B cell (primary cell): ENCODE results near the gene PSTPIP1. TPM values are rescaled to one million over a fixed set of nuclear protein-coding genes. Genes with fewer than 3 reads are reported as not detected.
A peak's percentile ranks its signal among the peaks of the same experiment; 100 is the strongest.

Experiments used
- ATAC-seq: fragments of 200-7000 bp; cut with Tn5 transposase; one replicate; pipeline ENCODE4 v1.10.0; 2021; ENCODE audit warnings: low read depth, mild to moderate bottlenecking, moderate number of reproducible peaks, moderate library complexity
- CTCF ChIA-PET: fragments of 350-600 bp; sonication (Branson Sonifier 250); formaldehyde crosslinking; loops from one replicate; lab custom pipeline; 2021; ENCODE audit warnings: antibody characterized with exemption, inconsistent platforms; lab: Charles Lee
- POLR2A ChIA-PET: fragments of 350-600 bp; sonication (Branson Sonifier 250); formaldehyde crosslinking; loops from one replicate; lab custom pipeline; 2021; ENCODE audit warnings: antibody characterized with exemption; lab: Charles Lee
- DNase-seq: peaks from one replicate; pipeline ENCODE4 v3.0.0; 2013
- H2AFZ ChIP-seq: 2 replicates; pipeline ENCODE4 v1.6.1; 2012; ENCODE audit warnings: mild to moderate bottlenecking, low read depth, low read length; ENCODE audit not compliant: insufficient read depth, poor library complexity, severe bottlenecking
- H3K27ac ChIP-seq, 2 donors: 1 replicate in 1 of 2; 2 replicates in 1 of 2; pipeline ENCODE4 v1.5.1; 2012 to 2013; ENCODE audit warnings: low read length in 2 of 2, mild to moderate bottlenecking in 2 of 2, moderate library complexity in 1 of 2
- H3K27me3 ChIP-seq, 4 experiments: fragments of 200-600 bp in 1 of 4; sonication (generic) in 1 of 4; replicated peaks in 1 of 4; 1 replicate in 2 of 4; 2 replicates in 2 of 4; pipeline versions ENCODE4 v1.6.1 to v1.7.0; 2013 to 2016; ENCODE audit warnings: low read length in 3 of 4, mild to moderate bottlenecking in 2 of 4, mixed read lengths in 1 of 4, moderate library complexity in 1 of 4; ENCODE audit not compliant: insufficient read depth in 4 of 4, control insufficient read depth in 3 of 4; ENCODE audit errors: control extremely low read depth in 1 of 4
- H3K36me3 ChIP-seq, 2 experiments: replicated peaks in 1 of 2; 1 replicate in 1 of 2; 2 replicates in 1 of 2; pipeline versions ENCODE4 v1.6.1 to v1.7.1; 2013; ENCODE audit warnings: low read length in 1 of 2; ENCODE audit not compliant: insufficient read depth in 2 of 2, control insufficient read depth in 1 of 2; ENCODE audit errors: control extremely low read depth in 1 of 2, extremely low read depth in 1 of 2
- H3K4me1 ChIP-seq, 2 donors: fragments of 200-600 bp in 1 of 2; sonication (generic) in 1 of 2; 1 replicate in 1 of 2; 2 replicates in 1 of 2; pipeline versions ENCODE4 v1.5.1 to v1.6.1; 2013 to 2017; ENCODE audit warnings: low read length in 2 of 2; ENCODE audit not compliant: control insufficient read depth in 2 of 2, insufficient read depth in 2 of 2
- H3K4me2 ChIP-seq: replicated peaks from 2 replicates; pipeline ENCODE3; 2012; ENCODE audit warnings: mild to moderate bottlenecking, low read depth, low read length; ENCODE audit not compliant: poor library complexity, severe bottlenecking
- H3K4me3 ChIP-seq, 5 experiments: fragments of 200-600 bp in 1 of 5; sonication (generic) in 1 of 5; 1 replicate in 3 of 5; 2 replicates in 2 of 5; pipeline versions ENCODE4 v1.5.1 to v1.7.0; 2011 to 2016; ENCODE audit warnings: low read length in 4 of 5, mild to moderate bottlenecking in 4 of 5, low read depth in 2 of 5, control low read depth in 1 of 5, moderate library complexity in 1 of 5; ENCODE audit not compliant: insufficient read depth in 1 of 5; ENCODE audit errors: control extremely low read depth in 1 of 5, extremely low read depth in 1 of 5
- H3K79me2 ChIP-seq: fragments of 200-600 bp; sonication (generic); one replicate; pipeline ENCODE4 v1.6.0; 2016; ENCODE audit warnings: low read length; ENCODE audit not compliant: control insufficient read depth, insufficient read depth
- H3K9ac ChIP-seq: fragments of 200-600 bp; sonication (generic); 2 replicates; pipeline ENCODE4 v1.6.1; 2017; ENCODE audit warnings: mild to moderate bottlenecking, low read length, moderate library complexity
- H3K9me3 ChIP-seq, 3 donors: one replicate each; pipeline versions ENCODE4 v1.6.1 to v1.7.1; 2013; ENCODE audit warnings: low read length in 2 of 3; ENCODE audit not compliant: control insufficient read depth in 2 of 3, insufficient read depth in 1 of 3; ENCODE audit errors: control extremely low read depth in 1 of 3
- H4K20me1 ChIP-seq: 2 replicates; pipeline ENCODE4 v1.6.0; 2012; ENCODE audit warnings: mild to moderate bottlenecking, low read length; ENCODE audit not compliant: insufficient read depth, control insufficient read depth, poor library complexity, severe bottlenecking
- H3K27ac Mint-ChIP-seq: one replicate; pipeline ENCODE4 v1.8.0; 2021; ENCODE audit warnings: mixed read lengths
- H3K27me3 Mint-ChIP-seq: one replicate; pipeline ENCODE4 v1.8.0; 2021; ENCODE audit warnings: mixed read lengths
- H3K4me1 Mint-ChIP-seq: one replicate; pipeline ENCODE4 v1.8.0; 2021; ENCODE audit warnings: mixed read lengths
- H3K4me3 Mint-ChIP-seq: one replicate; pipeline ENCODE4 v1.8.0; 2021; ENCODE audit warnings: mixed read lengths
- H3K9me3 Mint-ChIP-seq: one replicate; pipeline ENCODE4 v1.8.0; 2022; ENCODE audit warnings: mixed read lengths; ENCODE audit not compliant: insufficient read depth
- CTCF ChIP-seq: fragments of 200-600 bp; IDR thresholded peaks from one replicate; pipeline ENCODE4 v1.8.0; 2022; ENCODE audit warnings: antibody characterized with exemption, mild to moderate bottlenecking
- EZH2 ChIP-seq: IDR thresholded peaks from 2 replicates; pipeline ENCODE4 v1.6.1; 2012; ENCODE audit warnings: borderline replicate concordance, low read depth, mild to moderate bottlenecking, moderate library complexity, low read length; ENCODE audit not compliant: insufficient read depth, poor library complexity, severe bottlenecking
- WGBS: methylation state at CpG from one replicate; pipeline ENCODE4 v1.1.5; 2013; ENCODE audit warnings: missing lambda C conversion rate; ENCODE audit not compliant: insufficient coverage; 5-methylcytosine and 5-hydroxymethylcytosine counted together
- intact Hi-C: fragments of 100-400 bp; cut with micrococcal nuclease; formaldehyde crosslinking; loops from one replicate; pipeline ENCODE4 v1.10.0; 2022
- polyA plus RNA-seq: library from polyadenylated mRNA; depleted of rRNA; stranded (reverse); fragments of >200 nt; gene quantifications from 2 replicates; pipeline ENCODE4 v1.2.3, GENCODE V29; 2012
- total RNA-seq, 2 donors: library from RNA; stranded (reverse); fragments of 120-200 nt in 1 of 2; gene quantifications; 1 replicate in 1 of 2; 2 replicates in 1 of 2; pipeline versions ENCODE4 v1.2.3 to v1.2.4, GENCODE V29; 2013 to 2022

The PSTPIP1 gene
- total and polyA plus RNA-seq, 2 donors (not counting 1 experiment from before 2014, with no cell fraction given): 69.0 to 79.3 TPM

GRCh38 chr15:77024273-77025082, 29.6 kb downstream of the PSTPIP1 start:
- Histone ChIP-seq H3K27ac (no peak overlapping the region), H3K4me2 (no peak overlapping the region), H4K20me1 (peaks cover 32% of the 10 kb centered on the region), H3K9me3 (no peaks in the 10 kb centered on the region), H3K27me3 (no peaks in the 10 kb centered on the region), H3K36me3 (peaks cover 0 to 37% of the 10 kb centered on the region in 2 experiments), H3K79me2 (no peaks in the 10 kb centered on the region), H3K9ac (no peak overlapping the region), H3K4me3 (no peak overlapping the region), H3K4me1 (peaks cover 4 to 21% of the 10 kb centered on the region in 2 donors), H2AFZ (no peak overlapping the region)
- ChIA-PET POLR2A (interaction anchor here (0.5 to 1.1 kb wide), 2 partner anchors 30 to 75 kb away, joined by 3 to 12 read pairs; partner anchors contain the start of gene PSTPIP1), CTCF (interaction anchor here (0.8 to 5.4 kb wide), 17 partner anchors 8 to 519 kb away, joined by 3 to 33 read pairs (median 8); partner anchors contain the start of gene PSTPIP1)
- H3K9me3 Mint-ChIP-seq: no peaks in the 10 kb centered on the region
- 43% methylated on average over 9 of the region's 17 CpGs for WGBS
- H3K27me3 Mint-ChIP-seq: no peaks in the 10 kb centered on the region
- intact Hi-C loops: loop anchor here (1.0 to 2.0 kb wide), 3 partner anchors 30 to 519 kb away; partner anchors contain the start of gene PSTPIP1
- peak; percentile 74 for DNase-seq
- no peak overlapping the region for H3K4me3 Mint-ChIP-seq
- H3K4me1 Mint-ChIP-seq: peaks cover 17% of the 10 kb centered on the region
- ATAC-seq: peak; percentile 78
- no peak overlapping the region for H3K27ac Mint-ChIP-seq
- TF ChIP-seq CTCF (peak; percentile 98), EZH2 (no peak)
